ENCODE data around the gene PYGL.

DNA sequence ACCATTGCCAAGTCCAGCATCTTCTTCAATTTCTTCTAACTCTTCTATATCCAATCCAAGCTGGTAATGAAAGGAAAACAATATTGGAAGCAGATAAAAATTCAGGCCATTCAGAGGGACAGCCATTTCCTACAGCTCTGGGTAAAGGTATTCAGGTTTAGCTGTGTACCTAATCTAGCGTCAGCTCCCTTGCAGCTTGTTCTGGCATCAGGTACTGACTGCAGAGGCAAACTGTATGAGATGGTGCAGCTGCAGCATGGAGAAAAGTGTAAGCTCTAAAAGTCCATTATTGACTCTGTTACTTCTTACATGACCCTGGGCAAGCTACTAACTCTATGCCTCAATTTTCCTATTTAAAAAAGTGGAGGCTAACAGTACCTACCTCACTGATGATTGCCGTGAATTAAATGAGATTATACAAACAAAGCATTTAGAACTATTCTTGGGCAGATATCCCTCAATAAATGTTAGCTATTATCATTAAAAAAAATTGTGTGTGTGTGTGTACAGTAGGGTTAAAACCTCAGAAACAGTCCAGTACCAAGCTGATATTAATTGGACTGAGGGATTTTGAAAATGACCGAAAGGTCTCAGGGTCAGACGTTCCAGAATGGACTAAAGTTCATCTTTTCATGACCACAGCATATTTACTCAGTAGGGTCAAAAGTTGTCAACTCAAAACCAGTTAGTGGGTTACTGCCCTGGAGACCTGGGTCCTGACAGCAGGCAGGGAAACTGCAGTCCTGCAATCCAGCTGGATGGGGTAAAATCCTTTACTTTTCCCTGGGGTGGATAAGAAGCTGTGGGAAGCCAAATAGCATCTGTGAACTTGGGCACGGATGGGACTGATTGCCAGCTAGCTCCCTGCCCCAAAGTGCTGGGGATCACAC is 8.9 kb downstream of the PYGL start:
- TF ChIP-seq, protein P1, sequence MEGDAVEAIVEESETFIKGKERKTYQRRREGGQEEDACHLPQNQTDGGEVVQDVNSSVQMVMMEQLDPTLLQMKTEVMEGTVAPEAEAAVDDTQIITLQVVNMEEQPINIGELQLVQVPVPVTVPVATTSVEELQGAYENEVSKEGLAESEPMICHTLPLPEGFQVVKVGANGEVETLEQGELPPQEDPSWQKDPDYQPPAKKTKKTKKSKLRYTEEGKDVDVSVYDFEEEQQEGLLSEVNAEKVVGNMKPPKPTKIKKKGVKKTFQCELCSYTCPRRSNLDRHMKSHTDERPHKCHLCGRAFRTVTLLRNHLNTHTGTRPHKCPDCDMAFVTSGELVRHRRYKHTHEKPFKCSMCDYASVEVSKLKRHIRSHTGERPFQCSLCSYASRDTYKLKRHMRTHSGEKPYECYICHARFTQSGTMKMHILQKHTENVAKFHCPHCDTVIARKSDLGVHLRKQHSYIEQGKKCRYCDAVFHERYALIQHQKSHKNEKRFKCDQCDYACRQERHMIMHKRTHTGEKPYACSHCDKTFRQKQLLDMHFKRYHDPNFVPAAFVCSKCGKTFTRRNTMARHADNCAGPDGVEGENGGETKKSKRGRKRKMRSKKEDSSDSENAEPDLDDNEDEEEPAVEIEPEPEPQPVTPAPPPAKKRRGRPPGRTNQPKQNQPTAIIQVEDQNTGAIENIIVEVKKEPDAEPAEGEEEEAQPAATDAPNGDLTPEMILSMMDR (conservative IDR thresholded peaks at IDR 0.05; ENCODE audit: low read depth, low read length): no peak
- no peak for TF ChIP-seq EZH2 (IDR thresholded peaks at IDR 0.05; ENCODE audit: low read length, unreplicated experiment)
